ENCODE measurements around the gene ISY1. TPM values are rescaled to one million over a fixed set of nuclear protein-coding genes. Genes with fewer than 3 reads are reported as not detected.

Gene ISY1
- total RNA-seq, 4 donors from 2014 or later = 1.6 to 14.2 (median 7.2) TPM

DNA sequence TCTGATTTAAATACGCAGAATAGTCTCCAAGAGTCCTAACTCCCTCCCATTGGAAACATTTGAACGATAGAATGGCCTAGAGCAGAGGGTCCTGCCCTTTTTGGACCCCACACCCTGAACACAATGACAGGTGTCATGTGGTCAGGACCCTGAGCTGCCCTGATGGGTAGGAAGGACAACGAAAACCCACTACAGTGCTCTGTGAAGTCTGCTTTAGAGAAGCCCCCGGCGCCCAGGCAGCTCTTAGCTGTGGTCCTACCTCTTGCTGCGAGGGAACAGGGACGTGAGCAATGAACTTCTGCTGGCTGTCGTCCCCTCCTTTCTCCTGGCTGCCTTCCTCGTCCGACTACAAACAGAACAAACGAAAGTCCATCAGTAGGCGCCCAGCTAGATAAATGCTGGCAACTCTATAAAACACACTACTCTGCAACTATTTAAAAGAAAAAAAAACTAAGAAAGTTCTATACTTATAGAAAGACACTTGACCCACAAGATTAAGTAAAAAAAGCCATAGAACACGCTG lies 30.5 kb downstream of the ISY1 start:
- peaks cover 0 to 57% (median 25%) of the 10 kb centered on the region in 4 donors for H3K36me3 ChIP-seq
- no peak for DNase-seq
- 88 to 93% methylated on average over 5 to 13 of the region's 13 CpGs for WGBS, 2 donors (ENCODE audit: low coverage in 1 of 2)
- intact Hi-C loops (cut with DNase I; ENCODE audit: low total_unique reads) (no loop called here), in situ Hi-C loops (cut with MboI; ENCODE audit: low pct_ligation_motif_present in 1 of 4, low pct_unique_long_range_greater_than_20kb in 1 of 4, low sequenced_read_pairs in 3 of 4) (no loop called here)
- no peaks in the 10 kb centered on the region for H3K27me3 ChIP-seq
- H3K4me3 ChIP-seq = no peak overlapping the region
- no peaks in the 10 kb centered on the region for H3K9me3 ChIP-seq
- TF ChIP-seq EP300 (IDR thresholded peaks at IDR 0.05; ENCODE audit: low read depth) (no peak), POLR2A (IDR thresholded peaks at IDR 0.05) (no peak), POLR2AphosphoS5 (IDR thresholded peaks at IDR 0.05) (no peak)
- TF ChIP-seq, protein P1, sequence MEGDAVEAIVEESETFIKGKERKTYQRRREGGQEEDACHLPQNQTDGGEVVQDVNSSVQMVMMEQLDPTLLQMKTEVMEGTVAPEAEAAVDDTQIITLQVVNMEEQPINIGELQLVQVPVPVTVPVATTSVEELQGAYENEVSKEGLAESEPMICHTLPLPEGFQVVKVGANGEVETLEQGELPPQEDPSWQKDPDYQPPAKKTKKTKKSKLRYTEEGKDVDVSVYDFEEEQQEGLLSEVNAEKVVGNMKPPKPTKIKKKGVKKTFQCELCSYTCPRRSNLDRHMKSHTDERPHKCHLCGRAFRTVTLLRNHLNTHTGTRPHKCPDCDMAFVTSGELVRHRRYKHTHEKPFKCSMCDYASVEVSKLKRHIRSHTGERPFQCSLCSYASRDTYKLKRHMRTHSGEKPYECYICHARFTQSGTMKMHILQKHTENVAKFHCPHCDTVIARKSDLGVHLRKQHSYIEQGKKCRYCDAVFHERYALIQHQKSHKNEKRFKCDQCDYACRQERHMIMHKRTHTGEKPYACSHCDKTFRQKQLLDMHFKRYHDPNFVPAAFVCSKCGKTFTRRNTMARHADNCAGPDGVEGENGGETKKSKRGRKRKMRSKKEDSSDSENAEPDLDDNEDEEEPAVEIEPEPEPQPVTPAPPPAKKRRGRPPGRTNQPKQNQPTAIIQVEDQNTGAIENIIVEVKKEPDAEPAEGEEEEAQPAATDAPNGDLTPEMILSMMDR (IDR thresholded peaks at IDR 0.05) = no peak
- no peak overlapping the region for H3K27ac ChIP-seq
- H3K4me1 ChIP-seq = no peaks in the 10 kb centered on the region

DNA sequence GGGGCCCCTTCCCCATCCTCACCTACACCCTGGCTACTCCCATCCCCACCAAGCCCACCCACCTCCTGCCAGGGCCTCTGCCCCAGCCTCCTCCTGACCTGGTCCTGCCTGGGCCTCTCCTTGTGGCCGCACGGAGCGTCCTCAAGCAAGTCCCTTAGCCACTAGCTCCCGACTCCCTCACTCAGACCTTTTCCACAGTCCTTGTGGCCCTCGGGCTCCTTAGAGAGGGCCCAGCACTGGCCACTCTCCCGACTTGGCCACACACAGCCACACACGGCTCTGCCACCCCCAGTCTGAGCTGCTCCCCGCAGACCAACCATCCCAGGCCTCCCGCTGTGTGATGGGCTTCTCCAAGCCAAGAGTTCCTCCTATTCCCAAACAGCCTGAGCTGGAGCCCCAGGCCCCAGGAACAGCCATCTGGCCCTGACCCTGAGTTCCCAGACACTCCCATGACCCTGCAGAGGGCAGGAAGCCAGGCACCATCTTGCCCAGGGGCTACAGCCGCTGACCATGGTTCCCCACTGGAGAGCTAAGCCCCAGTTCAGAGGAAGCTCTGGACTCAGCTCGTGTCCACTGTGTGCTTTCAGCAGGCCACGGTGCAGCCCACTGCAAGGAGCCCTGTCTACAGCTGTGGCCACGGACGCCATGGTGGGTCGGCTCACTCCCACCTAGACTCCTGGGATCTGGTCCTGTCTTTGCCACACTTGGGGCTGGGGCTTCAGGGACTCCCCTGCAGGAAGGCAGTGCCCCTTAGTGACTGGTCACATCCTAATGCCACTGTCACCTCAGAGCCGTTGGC lies 32.3 kb downstream of the ISY1 start:
- WGBS, 2 donors (ENCODE audit: low coverage in 1 of 2) = 93 to 95% methylated on average over 2 to 16 of the region's 16 CpGs
- TF ChIP-seq POLR2A (IDR thresholded peaks at IDR 0.05) = no peak
- TF ChIP-seq, protein P1 (IDR thresholded peaks at IDR 0.05) = no peak
- no peak for TF ChIP-seq EP300 (IDR thresholded peaks at IDR 0.05; ENCODE audit: low read depth)
- no peak for TF ChIP-seq POLR2AphosphoS5 (IDR thresholded peaks at IDR 0.05)
- Histone ChIP-seq H3K4me3 (no peak overlapping the region), H3K4me1 (peaks cover 0 to 3% (median 2%) of the 10 kb centered on the region in 4 donors), H3K9me3 (no peaks in the 10 kb centered on the region), H3K27ac (no peak overlapping the region), H3K36me3 (peaks cover 0 to 40% (median 17%) of the 10 kb centered on the region in 4 donors), H3K27me3 (no peaks in the 10 kb centered on the region)
- intact Hi-C loops (cut with DNase I; ENCODE audit: low total_unique reads) (no loop called here), in situ Hi-C loops (cut with MboI; ENCODE audit: low pct_ligation_motif_present in 1 of 4, low pct_unique_long_range_greater_than_20kb in 1 of 4, low sequenced_read_pairs in 3 of 4) (no loop called here)
- DNase-seq = no peak

DNA sequence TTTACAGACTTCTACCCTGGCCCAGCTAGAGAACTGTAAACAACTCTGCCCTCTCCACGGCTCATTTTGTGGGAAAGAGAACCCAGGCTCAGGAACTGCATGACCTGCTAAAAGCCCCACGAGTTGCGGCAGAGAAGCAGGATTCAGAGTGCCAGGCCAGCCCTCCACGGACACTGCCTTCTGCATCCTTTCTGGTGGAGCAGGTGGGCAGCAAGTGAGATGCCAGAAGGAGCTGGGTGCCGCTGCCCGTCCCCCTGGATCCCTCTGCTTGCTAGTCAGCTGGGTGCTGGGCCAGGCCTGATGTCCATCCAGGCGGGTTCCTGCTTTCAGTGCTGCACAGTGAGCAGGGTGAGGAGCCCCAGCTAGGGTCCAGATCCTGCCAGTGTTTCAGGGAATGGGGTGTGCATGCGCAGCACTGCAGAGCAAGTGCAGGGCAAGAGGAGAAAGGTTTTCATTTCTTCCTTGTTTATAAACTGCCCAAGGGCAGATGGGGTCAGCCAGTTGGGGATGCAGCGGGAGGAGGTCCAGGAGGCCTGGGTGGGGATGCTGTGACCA lies 34.1 kb downstream of the ISY1 start:
- 50 to 79% methylated on average over 2 to 9 of the region's 9 CpGs for WGBS, 2 donors (ENCODE audit: low coverage in 1 of 2)
- H3K27me3 ChIP-seq = no peaks in the 10 kb centered on the region
- TF ChIP-seq POLR2AphosphoS5 (IDR thresholded peaks at IDR 0.05) (no peak), POLR2A (IDR thresholded peaks at IDR 0.05) (no peak), EP300 (IDR thresholded peaks at IDR 0.05; ENCODE audit: low read depth) (no peak)
- TF ChIP-seq, protein P1 (IDR thresholded peaks at IDR 0.05) = no peak
- in situ Hi-C loops (cut with MboI; ENCODE audit: low pct_ligation_motif_present in 1 of 4, low pct_unique_long_range_greater_than_20kb in 1 of 4, low sequenced_read_pairs in 3 of 4) = no loop called here
- H3K9me3 ChIP-seq = no peaks in the 10 kb centered on the region
- H3K4me3 ChIP-seq = no peak overlapping the region
- H3K4me1 ChIP-seq = peaks cover 0 to 18% (median 16%) of the 10 kb centered on the region in 4 donors
- H3K36me3 ChIP-seq = peaks cover 0 to 30% (median 10%) of the 10 kb centered on the region in 4 donors
- no peak for DNase-seq
- no peak overlapping the region for H3K27ac ChIP-seq
- intact Hi-C loops (cut with DNase I; ENCODE audit: low total_unique reads) = no loop called here

DNA sequence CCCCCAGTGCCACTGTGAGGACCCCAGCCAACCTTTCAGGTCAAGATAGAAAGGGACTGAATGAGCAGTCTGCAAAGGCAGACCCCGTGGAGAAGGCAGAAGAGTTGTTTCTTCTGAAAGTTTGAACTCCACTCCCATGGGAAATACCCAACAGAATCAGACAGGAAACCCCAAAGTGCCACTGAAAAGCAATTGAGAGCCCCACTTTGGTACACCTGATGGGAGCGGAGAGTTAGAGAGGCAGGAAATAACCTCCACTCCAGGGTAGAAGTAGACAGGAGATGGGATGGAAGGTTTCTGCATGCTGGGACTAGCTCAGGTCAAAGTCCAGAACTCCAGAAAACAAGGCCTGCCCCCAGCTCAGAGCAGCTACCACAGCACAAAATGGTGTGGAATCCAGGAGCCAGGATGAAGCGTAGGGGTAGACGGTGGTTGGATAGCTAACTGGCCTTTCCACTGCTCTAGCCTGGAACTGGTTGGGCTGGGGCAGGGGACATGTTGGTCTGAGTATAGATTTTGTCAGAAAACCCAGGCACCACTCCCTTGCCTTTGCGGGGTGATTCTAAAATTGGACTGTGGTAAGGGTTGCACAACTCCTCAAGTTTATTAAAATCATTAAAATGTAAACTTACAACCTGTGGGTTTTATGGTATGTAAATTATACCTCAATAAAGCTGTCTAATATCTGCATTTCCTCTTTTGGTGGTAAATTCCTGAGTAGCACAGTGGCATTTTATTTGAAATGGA lies 37.4 kb downstream of the ISY1 start:
- 51% methylated on average over 5 of the region's 5 CpGs; no CpG with 5 or more reads in 1 of the 2 donors for WGBS, 2 donors (ENCODE audit: low coverage in 1 of 2)
- TF ChIP-seq POLR2A (IDR thresholded peaks at IDR 0.05) = no peak
- no peak for TF ChIP-seq EP300 (IDR thresholded peaks at IDR 0.05; ENCODE audit: low read depth)
- TF ChIP-seq POLR2AphosphoS5 (IDR thresholded peaks at IDR 0.05) = no peak
- TF ChIP-seq, protein P1 (IDR thresholded peaks at IDR 0.05) = no peak
- in situ Hi-C loops (cut with MboI; ENCODE audit: low pct_ligation_motif_present in 1 of 4, low pct_unique_long_range_greater_than_20kb in 1 of 4, low sequenced_read_pairs in 3 of 4) (no loop called here), intact Hi-C loops (cut with DNase I; ENCODE audit: low total_unique reads) (no loop called here)
- peak; percentile 27 for DNase-seq
- Histone ChIP-seq H3K4me3 (no peak overlapping the region), H3K27me3 (no peaks in the 10 kb centered on the region), H3K36me3 (peaks cover 0 to under 1% (median 0%) of the 10 kb centered on the region in 4 donors), H3K27ac (peak overlapping the region; percentile 92 to 98 (median 97)), H3K4me1 (peaks cover 8 to 38% (median 35%) of the 10 kb centered on the region in 4 donors), H3K9me3 (no peaks in the 10 kb centered on the region)
